Measurements from ENCODE around the gene CYP27A1.

CYP27A1 gene

DNA sequence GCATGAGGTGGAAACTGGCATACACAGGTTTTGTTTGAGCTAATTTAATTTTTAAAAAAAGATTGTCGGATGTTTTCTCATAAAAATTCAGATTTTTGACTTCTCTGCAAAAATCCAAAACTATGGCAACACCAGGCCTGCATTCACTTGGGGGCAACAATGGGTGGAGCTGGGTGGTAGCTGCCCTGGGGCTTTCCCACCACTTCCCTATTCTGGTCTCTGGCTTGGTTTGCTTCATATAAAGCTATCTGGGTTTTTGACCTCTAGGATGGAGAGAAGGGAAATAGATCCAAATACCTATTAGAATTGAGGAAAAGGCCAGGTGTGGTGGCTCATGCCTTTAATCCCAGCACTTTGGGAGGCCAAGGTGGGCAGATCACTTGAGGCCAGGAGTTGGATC lies 5.5 kb upstream of the CYP27A1 start:
- no peak for DNase-seq

DNA sequence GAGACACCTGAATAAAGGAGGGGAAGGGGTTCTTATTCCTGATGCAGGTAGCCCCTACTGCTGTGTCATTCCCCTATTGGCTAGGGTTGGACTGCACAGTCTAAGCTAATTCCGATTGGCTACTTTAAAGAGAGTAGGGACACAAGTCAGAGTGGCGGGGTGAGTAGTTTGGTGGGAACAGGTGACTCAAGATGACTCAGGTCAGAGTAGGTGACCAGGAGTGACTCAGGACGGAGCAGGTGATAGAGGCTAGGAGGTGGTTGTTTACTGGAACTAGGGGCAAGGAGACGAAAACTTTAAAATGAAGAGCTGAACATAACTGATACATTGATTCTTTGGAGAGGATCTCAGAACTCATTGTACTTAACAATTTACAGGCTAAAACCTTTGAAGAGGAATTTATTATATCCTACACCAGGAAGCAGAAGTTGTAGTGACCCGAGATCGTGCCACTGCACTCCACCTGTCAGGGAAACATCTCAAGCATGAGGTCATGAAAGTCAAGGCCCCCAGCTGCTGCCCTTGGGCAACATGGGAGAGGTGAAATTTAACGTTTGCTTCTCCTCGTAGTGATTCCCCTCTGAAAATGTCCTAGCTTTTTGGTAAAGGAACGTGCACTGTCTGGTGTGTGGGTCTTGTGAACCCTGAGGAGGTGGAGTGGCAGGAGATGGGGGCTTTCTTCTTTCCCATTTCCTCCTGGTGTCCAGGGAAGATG lies 4.5 kb upstream of the CYP27A1 start:
- DNase-seq = no peak

DNA sequence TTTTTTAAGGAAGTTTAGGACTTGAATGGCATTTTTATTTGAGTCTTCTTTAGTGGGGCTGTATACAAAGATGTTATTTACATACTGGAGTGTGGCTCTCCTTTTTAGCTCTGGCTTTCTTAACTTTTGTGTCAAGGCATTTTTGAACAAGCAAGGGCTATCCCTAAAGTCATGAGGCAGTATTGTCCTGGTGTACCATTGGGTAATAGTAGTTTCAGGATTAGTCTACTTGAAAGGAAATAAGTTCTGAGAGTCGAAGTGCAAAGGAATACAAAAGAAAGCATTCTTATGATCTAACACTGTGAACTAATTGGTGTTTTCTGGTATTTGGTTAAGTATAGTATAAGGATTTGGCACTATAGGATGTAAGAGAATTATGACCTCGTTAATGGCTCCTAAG lies 1.9 kb upstream of the CYP27A1 start:
- DNase-seq = no peak

DNA sequence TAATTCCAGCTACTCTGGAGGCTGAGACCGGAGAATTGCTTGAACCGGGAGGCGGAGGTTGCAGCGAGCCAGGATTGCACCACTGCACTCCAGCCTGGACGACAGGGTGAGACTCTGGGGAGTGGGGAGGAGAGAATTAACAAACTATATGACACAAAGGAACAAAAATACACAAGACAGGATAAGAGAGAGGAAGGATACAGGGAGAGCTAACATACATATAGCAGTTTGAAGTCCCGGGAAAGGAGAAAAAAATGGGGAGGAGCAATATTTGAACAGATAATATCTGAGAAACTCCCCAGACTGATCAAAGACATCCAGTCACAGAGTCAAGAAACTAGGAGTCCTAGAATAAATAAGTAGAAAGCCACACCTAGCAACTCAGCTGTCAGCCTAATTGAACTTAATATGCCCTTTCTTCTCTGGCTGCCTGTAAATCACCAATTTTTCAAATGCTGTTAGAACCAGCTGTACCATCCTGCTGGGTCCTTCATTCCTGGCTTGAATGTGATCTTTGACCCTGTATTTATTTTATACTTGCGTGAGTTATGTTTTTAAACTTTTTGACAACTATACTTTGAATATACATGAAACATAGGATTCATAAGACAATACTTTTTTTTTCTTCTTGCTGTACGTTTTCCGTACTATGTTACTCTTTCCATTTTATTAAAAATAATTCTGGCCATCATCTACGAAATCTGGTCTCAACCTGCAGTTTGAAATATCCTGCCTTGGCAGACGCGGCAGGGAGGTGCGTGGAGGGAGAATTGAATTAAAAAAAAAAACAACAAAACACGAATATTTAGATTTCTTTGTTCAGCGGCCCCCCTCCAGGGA lies 876 bp upstream of the CYP27A1 start:
- DNase-seq = peak; percentile 6

DNA sequence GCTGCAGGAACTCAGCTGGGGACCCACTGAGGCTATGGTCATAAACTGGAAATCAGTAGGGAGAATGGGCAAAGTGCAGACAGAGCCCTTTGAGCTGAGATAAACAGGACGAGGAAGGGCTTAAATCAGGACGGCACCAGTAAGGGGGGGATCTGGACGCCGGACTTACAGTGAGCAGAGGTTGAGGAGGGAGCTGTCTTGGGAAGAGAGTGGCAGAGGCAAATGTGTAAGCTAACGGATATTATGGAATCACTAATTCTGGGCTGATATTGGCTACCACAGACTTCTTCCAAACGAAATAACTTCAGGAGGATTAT lies 539 bp downstream of the CYP27A1 start:
- DNase-seq = no peak

DNA sequence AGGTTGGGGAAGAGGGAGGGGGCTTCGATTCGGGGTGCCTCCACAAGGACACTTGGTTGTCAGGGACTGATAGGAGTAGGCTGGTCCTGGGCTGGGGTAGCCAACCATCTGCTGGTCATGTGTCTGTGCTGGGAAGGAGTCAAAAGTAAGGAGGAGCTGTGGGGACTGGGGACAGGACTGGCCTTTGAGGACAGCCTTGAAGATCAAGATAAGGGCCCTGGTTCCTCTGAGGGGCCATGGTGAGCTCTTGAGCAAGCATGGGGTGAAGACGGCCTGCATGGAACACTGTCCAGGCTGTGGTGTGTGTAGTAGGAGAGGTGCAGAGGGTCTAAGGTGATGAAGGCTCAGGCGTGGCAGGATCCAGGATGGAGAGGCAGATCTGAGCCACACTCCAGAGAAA lies 1.7 kb downstream of the CYP27A1 start:
- DNase-seq = no peak

DNA sequence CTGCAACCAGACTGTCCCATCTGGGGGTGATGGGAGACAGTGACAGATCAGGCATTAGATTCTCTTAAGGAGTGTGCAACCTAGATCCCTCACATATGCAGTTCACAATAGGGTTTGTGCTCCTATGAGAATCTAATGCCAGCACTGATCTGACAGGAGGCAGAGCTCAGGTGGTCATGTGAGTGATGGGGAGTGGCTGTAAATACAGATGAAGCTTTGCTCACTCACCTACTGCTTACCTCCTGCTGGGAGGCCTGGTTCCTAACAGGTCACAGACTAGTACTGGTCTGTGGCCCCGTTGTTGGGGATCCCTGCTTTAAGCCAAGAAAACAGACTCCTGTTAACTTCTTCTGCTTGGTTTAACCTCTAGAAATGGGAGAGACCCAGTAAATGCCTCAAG lies 3.2 kb downstream of the CYP27A1 start:
- DNase-seq = no peak

DNA sequence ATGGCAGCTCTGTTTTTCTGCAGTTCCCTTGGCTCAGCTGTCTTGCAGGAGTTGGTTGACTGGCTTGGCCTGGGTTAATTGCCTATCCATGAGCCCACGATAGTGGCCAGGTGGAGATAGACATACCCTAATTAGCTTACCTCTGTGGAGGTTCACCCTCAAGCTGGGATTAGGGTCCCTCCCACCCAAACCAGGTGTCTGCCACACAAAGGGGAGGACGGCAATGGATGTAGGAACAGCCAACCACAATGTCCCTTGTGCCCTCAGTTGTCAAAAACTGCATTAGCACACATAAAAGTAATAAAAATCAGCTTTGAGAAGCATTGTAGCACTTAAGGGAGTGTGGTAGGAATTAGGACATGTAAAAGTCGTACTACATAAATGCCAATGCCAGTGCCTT lies 4.2 kb downstream of the CYP27A1 start:
- DNase-seq = no peak

DNA sequence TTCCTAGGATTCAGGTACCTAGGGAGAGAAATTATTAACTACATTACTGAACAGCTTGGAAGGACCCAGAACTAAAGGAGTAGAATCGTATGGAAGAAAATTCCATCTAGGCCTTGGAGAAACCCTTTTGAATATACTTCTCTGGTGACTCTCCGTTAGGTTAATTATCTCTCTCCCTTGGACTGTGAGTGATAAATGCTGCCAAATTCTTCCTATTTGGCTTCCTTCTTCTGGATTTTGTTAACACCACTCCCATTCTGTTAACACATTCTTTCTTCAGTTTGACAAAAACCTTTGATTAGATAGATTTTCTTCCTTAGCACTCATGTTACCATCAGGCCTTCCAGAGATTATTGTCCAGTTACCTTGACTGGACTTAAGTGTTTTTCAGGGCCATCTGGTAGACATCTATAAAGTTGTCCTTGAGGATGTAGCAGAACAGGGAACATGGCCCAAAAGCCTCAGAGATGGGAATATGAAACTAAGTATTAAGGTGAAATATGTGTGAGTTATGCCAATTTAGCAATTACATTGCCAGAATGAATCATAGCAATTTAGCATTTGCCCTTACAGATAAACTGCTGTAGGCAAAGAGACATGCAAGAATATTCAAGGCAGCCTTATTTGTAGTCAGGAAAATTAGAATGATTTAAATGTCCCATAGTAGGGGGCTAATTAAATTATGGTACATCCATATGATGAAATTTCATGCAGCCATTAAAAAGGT lies 6.7 kb downstream of the CYP27A1 start:
- no peak for DNase-seq

DNA sequence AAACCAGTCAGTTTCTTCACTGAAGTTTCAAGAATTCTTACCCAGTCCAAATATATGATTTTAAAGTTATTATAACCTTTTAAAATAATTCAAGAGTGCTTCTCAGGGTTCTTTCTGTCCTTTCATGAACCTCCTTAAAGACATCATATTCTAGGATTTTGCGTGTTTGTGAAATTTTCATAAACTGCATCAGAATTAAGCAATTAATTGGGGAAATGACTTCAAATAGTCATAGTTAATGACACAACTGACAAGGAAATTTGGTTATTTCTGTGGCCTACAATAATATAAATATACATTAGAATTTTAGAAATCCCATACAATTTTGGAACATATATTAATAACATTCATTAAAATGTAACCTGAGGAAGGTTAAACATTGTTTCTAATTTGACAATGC lies 10.5 kb downstream of the CYP27A1 start:
- no peak for DNase-seq

DNA sequence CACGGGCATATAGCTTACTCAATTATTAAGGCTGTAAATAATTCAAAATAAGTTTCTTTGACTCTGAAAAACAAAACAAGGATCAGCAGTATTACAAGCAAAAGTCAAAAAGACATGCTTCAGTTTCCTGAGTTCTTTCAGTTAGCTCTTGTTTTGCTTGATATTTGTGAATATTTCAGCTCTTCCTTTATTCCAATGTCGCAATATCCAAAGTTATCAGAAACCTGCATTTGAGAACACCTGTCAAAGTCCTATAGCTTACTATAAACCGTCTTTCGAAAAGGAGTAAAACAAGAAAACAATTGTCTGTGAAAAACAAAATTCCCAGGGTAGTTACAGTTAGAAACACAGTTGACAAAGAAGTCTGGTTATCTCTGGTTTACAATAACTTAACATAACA lies 14.7 kb downstream of the CYP27A1 start:
- no peak for DNase-seq

DNA sequence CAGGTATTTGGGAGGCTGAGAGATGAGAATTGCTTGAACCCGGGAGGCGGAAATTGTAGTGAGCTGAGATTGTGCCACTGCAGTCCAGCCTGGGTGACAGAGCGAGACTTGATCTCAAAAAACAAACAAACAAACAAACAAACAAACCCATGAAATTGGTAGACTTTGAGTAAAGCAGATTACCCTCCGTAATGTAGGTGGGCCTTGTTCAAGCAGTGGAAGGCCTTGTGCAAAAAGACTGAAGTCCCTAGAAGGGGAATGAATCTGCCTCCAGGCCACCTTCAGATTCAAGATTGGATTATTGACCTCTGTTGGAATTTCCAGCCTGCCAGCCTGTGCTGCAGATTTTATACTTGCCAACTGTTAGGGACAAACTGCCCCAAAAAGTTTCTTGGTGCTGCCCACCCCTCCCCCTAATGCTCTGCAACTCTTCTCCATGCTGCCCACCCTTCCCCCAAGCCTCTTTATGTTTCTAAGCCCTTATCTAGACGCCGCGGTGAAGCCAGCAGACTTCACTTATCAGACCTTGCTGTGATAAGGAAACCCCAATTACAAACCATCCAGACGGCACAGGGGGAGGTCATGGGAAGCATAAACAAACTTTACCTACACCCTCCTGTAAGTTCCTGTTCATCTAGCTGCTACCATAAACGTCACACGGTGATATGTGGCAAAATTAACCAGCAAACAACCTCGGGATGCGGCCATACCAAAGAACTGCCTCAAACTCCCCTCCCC lies 17.0 kb downstream of the CYP27A1 start:
- DNase-seq = peak; percentile 32

DNA sequence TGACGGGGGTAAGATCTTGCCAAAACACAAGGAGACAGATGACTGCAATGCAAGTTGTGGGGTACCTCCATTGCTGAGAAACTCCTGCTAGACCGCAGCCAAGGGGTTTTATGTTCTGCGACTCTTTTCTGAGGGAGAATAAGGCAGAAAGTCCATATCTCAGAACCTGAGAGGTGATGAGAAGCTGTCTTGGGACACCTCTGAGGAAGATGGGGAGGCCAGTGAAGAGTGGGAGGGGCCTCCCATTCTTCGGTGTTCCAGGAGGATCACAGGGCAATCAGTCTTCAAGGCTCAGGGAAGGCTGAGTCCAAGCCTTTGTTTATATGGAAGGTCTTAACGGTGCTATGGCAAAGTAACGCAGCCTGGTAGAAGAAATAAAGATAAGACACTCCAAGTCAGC lies 18.0 kb downstream of the CYP27A1 start:
- DNase-seq = no peak

DNA sequence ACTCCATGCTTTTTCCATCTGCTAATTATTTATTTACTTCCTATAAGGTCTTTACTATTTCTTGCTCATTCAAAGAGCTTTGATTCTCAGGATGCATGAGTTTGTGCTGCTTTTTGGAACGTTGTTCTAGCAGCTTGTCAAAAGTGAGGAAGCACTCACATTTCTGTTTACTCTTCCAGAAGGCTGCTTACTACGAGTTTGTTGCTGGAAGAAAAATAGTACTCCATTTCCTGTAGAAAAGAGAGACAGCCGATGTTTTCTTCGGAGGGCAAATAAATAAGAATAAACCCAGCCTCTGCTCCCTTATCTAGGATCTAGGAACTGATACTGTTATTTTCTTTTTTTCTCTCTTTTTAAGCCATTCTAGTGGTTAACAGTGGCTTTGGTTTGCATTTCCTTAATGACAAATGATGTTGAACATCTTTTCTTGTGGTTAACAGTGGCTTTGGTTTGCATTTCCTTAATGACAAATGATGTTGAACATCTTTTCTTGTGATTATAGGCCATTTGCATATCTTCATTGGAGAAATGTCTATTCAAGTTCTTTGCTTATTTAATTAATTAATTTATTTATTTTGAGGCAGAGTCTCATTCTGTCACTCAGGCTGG lies 20.5 kb downstream of the CYP27A1 start:
- DNase-seq = no peak

DNA sequence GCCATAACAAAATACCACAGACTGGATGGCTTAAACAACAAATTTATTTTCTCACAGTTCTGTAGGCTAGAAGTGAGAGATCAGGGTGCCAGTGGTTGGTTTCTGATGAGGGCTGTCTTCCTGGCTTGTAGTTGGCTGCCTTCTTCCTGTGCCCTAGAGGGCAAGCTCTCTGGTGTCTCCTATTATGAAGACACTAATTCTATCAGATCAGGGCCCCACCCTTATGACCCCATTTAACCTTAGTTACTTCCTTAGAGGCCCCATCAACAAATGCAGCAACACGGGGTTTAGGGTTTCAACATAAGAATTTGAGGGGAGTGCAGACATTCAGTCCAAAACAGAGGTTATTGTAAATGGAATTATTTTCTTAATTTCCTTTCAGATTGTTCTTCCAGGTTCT lies 22.9 kb downstream of the CYP27A1 start:
- DNase-seq = no peak

DNA sequence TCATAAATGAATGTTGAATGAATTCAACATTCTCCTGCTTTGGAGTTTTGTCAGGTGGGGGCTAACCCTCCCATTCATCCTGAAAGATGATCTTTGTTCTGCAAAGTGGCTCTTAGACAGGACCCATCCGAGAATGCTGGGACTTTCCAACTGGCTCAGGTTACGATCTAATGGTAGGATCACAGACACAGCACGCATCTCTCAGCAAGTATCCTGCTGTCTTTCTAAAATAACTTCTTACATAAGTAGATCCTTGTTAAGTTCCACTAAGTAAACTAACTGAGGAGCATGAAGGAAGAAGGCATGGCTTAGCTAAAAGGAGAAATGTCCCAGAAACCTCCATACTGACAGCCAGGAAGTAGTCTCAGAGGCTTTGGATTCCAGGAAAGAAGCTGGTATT lies 23.7 kb downstream of the CYP27A1 start:
- no peak for DNase-seq

DNA sequence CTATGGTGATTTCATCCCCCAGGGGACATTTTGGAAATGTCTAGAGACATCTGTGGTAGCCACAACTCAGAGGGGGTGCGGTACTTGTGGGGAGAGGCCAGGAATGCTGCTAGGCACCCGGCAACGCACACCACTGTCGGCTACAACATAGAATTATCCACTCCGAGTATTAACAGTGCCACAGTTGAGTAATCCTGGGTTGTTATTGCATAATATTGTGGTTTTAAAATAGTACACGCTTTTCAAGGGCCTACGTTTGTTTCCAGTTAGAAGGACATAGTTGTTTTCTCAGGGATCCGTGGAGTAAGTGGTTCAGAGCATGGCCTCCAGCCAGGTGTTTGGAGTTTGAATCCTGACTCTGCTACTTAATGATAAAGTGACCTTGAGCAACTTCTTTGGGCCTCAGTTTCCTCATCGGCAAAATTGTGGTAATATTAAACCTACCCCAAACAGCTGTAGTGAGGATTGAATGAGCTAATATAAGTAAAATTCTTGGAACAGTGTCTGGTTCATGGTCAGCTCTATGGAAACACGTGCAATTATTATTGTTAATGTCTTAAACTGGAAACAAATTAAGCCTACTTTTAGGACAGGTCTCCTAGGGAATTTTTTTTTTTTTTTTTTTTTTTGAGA lies 24.5 kb downstream of the CYP27A1 start:
- peak; percentile 2 for DNase-seq

DNA sequence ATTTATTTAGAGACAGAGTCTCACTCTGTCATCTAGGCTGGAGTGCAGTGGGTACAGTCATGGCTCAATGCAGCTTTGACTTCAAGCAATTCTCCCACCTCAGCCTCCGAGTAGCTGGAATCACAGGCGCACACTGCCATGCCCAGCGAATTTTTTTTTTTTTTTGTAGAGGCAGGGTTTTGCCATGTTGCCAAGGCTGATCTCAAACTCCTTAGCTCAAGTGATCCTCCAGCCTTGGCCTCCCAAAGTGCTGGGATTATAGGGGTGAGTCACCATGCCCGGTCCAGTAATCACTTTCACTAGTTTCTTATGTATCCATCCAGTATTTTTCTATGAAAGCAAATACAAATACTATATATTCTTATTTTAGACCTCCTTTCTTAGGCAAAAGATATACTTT lies 25.7 kb downstream of the CYP27A1 start:
- no peak for DNase-seq

DNA sequence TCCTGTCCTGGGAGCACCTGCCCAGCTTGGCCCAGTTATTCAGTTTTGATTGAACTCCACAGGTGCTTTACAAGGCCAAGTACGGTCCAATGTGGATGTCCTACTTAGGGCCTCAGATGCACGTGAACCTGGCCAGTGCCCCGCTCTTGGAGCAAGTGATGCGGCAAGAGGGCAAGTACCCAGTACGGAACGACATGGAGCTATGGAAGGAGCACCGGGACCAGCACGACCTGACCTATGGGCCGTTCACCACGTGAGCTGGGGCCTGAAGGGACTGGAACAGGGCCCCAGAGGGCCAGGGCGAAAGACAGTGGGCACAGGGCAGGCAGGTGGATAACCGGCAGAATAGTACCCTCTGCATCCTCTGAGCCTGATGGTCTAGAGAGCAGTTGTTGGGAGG lies 27.6 kb downstream of the CYP27A1 start:
- no peak for DNase-seq

DNA sequence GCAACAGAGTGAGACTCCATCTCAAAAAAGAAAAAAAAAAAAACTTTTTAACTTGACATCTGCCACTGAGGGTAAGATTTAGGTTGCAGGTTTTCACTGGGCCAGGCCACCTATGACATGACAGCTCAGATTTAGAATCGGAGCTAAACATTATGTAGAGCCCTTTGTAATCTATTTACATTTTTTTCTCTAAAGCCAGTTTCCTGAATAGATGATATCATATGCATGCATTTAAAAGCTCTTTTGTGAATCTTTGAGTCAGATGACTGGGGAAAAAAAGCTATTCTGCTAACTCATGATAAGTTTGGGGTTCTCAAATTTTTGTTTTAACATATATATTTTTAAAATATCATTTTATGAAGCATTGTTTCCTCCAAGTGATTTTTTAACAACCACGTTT lies 28.3 kb downstream of the CYP27A1 start:
- DNase-seq = no peak

DNA sequence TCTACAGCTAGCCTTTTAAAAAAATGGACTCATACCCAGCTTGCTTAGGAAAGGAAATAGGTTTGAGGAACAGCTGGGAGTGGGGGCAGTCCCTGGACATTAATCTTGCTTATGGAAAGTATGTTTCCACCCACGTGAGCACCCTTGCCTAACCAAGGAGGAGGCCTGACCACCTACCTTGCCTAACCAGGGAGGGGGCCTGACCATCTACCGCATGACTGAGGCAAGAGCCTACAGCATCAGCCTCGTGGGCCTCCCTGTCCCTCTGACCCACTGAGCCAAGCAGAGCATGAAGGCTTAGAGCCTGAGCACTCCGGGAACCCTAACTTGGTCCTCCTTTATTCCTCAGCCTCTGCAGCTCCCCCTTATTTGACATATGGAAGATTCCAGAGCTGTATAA lies 29.4 kb downstream of the CYP27A1 start:
- no peak for DNase-seq

DNA sequence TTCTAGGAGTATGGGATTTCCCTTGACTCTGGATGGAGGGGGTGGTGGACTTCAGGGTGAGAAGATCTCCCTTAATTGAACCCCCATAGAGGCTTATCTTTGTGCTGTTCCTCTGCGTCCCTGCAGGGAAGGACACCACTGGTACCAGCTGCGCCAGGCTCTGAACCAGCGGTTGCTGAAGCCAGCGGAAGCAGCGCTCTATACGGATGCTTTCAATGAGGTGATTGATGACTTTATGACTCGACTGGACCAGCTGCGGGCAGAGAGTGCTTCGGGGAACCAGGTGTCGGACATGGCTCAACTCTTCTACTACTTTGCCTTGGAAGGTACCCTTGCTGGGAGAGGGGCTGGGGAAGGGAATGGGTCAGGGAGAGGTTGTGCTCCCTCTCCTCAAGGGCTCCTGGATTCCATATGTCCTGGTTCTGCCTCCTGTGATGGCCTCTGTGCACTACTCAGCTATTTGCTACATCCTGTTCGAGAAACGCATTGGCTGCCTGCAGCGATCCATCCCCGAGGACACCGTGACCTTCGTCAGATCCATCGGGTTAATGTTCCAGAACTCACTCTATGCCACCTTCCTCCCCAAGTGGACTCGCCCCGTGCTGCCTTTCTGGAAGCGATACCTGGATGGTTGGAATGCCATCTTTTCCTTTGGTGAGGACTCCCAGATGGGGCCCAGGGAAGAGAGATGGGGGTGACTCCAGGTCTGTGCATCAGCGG lies 30.3 kb downstream of the CYP27A1 start:
- DNase-seq = no peak

Data from hematopoietic multipotent progenitor cell treated with erythropoietin and hydrocortisone succinate and interleukin-3 and kit ligand, for 8 days (in vitro differentiated cells).